Common myeloid progenitor, CD34-positive (primary cell): ENCODE results near the gene GPBAR1. TPM values are rescaled to one million over a fixed set of nuclear protein-coding genes. Genes with fewer than 3 reads are reported as not detected.
A peak's percentile ranks its signal among the peaks of the same experiment; 100 is the strongest.

Experiments used
- CTCF ChIA-PET: fragments of 350-600 bp; sonication (Branson Sonifier 250); formaldehyde crosslinking; loops from one replicate; lab custom pipeline; 2021; ENCODE audit warnings: antibody characterized with exemption; lab: Charles Lee
- POLR2A ChIA-PET: fragments of 350-600 bp; sonication (Branson Sonifier 250); formaldehyde crosslinking; loops from one replicate; lab custom pipeline; 2021; ENCODE audit warnings: antibody characterized with exemption; lab: Charles Lee
- DNase-seq, 3 donors: peaks; one replicate each; pipeline versions ENCODE4 v3.0.0 to v3.0.0-alpha.2; 2013
- H3K27ac ChIP-seq, 2 experiments: 1 replicate in 1 of 2; 2 replicates in 1 of 2; pipeline ENCODE4 v1.7.0; 2013; ENCODE audit warnings: inconsistent platforms in 2 of 2, low read length in 2 of 2, mild to moderate bottlenecking in 2 of 2, low read depth in 1 of 2, moderate library complexity in 1 of 2; ENCODE audit not compliant: severe bottlenecking in 2 of 2, insufficient read depth in 1 of 2, poor library complexity in 1 of 2
- H3K27me3 ChIP-seq, 5 experiments: replicated peaks in 2 of 5; 1 replicate in 3 of 5; 2 replicates in 2 of 5; pipeline versions ENCODE4 v1.6.1 to v1.7.0; 2013; ENCODE audit warnings: low read length in 4 of 5, mild to moderate bottlenecking in 2 of 5, moderate library complexity in 2 of 5, inconsistent platforms in 1 of 5; ENCODE audit not compliant: insufficient read depth in 5 of 5, control insufficient read depth in 4 of 5
- H3K36me3 ChIP-seq, 4 experiments: 1 replicate in 2 of 4; 2 replicates in 2 of 4; pipeline versions ENCODE4 v1.6.1 to v1.7.0; 2013; ENCODE audit warnings: low read length in 3 of 4, control low read depth in 1 of 4, mild to moderate bottlenecking in 1 of 4; ENCODE audit not compliant: control insufficient read depth in 4 of 4, insufficient read depth in 4 of 4
- H3K4me1 ChIP-seq, 4 experiments: 1 replicate in 3 of 4; 2 replicates in 1 of 4; pipeline versions ENCODE4 v1.6.1 to v1.7.1; 2013; ENCODE audit warnings: low read length in 3 of 4, mild to moderate bottlenecking in 3 of 4, control low read depth in 1 of 4, inconsistent platforms in 1 of 4, moderate library complexity in 1 of 4; ENCODE audit not compliant: control insufficient read depth in 4 of 4, insufficient read depth in 4 of 4; ENCODE audit errors: control extremely low read depth in 1 of 4
- H3K4me3 ChIP-seq, 7 experiments: 1 replicate in 4 of 7; 2 replicates in 3 of 7; pipeline versions ENCODE4 v1.5.1 to v1.7.0; 2013; ENCODE audit warnings: mild to moderate bottlenecking in 7 of 7, low read length in 6 of 7, moderate library complexity in 6 of 7, inconsistent platforms in 2 of 7, low read depth in 2 of 7, control low read depth in 1 of 7; ENCODE audit not compliant: insufficient read depth in 4 of 7, control insufficient read depth in 1 of 7; ENCODE audit errors: extremely low read depth in 1 of 7
- H3K9me3 ChIP-seq, 5 experiments: 1 replicate in 4 of 5; 2 replicates in 1 of 5; pipeline versions ENCODE4 v1.6.1 to v1.7.1; 2013; ENCODE audit warnings: low read length in 4 of 5, mild to moderate bottlenecking in 2 of 5, inconsistent platforms in 1 of 5, low read depth in 1 of 5, moderate library complexity in 1 of 5; ENCODE audit not compliant: control insufficient read depth in 4 of 5, insufficient read depth in 2 of 5; ENCODE audit errors: control extremely low read depth in 1 of 5
- WGBS: methylation state at CpG from one replicate; pipeline ENCODE4 v1.1.5; 2013; ENCODE audit not compliant: insufficient coverage; 5-methylcytosine and 5-hydroxymethylcytosine counted together
- polyA plus RNA-seq: library from polyadenylated mRNA; unstranded; fragments of 120-200 nt; gene quantifications from one replicate; pipeline ENCODE4 v1.2.1, GENCODE V29; 2013

The GPBAR1 gene
- 0.20 TPM for polyA plus RNA-seq

DNA sequence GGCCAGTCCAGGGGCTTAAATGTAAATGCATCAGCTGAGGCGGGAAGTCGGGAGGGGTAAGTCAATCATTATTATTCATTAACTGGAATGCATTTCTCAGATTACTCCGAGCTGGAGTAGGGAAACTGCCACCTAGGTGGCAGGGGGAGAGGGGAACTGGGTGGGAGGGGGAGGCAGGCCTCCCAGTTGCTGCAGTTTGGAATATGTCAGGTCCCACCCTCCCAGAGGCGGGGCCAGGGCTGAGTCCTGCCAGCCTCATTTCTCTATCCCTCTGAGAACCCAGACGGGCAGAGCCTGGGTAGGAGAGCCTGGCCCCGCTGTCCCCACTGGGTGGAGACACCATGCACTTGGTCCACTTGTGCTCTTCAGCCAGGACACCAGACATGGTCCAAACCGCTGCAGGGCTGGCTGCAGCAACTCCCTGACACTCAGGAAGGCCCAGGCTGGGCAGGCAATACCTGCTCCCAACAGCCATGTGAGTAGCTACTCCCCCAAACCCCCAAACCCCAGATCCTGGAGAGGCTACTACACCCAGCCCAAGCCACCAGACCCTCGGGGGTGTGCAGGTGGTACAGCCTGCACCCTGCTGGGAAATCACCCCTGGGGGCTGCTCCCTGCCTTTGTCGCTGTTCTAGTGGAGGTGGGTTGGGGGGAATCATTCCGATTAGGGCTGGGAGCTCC is at the start of gene GPBAR1:
Gene GPBAR1 (plus strand): TSS at position 274 of the 681 bp plus-strand sequence. CDS start 1,710 bp downstream, outside the sequence.
- WGBS, result 96% methylated on average over 5 of the region's 10 CpGs
- Histone ChIP-seq H3K4me1 (peaks cover 0 to 17% (median 12%) of the 10 kb centered on the region in 4 experiments), H3K9me3 (no peaks in the 10 kb centered on the region), H3K27me3 (no peaks in the 10 kb centered on the region), H3K27ac (no peak within 1 kb of the TSS), H3K36me3 (peaks cover 3 to 43% (median 23%) of the 10 kb centered on the region in 4 experiments), H3K4me3 (no peak within 1 kb of the TSS)
- ChIA-PET CTCF (interaction anchor here (0.8 to 4.5 kb wide), 6 partner anchors 11 to 133 kb away, joined by 3 to 38 read pairs (median 4); partner anchors contain the start of genes AAMP and PNKD), POLR2A (no interaction called here)
- no peak for DNase-seq

GRCh38 chr2:218214116-218214515 is 46.7 kb upstream of the GPBAR1 start:
- no peak overlapping the region for H3K27ac ChIP-seq
- CTCF ChIA-PET, result no interaction called here
- H3K9me3 ChIP-seq, result peaks cover 1 to 10% (median 3%) of the 10 kb centered on the region in 5 experiments
- POLR2A ChIA-PET, result no interaction called here
- no peak overlapping the region for H3K4me3 ChIP-seq
- no peaks in the 10 kb centered on the region for H3K27me3 ChIP-seq
- H3K36me3 ChIP-seq, result no peaks in the 10 kb centered on the region
- no peak for DNase-seq
- WGBS, result 83% methylated on average over 1 of the region's 1 CpG
- H3K4me1 ChIP-seq, result peaks cover 8 to 22% (median 18%) of the 10 kb centered on the region in 4 experiments

- H3K27me3 ChIP-seq, result no peaks in the 10 kb centered on the region
- H3K4me1 ChIP-seq, result peaks cover 29 to 44% (median 39%) of the 10 kb centered on the region in 4 experiments
- DNase-seq, result no peak
- peak overlapping the region; percentile 88 to 96 for H3K27ac ChIP-seq
- no peaks in the 10 kb centered on the region for H3K9me3 ChIP-seq
- peak overlapping the region; percentile 65 to 99 (median 95) for H3K4me3 ChIP-seq
- 91% methylated on average over 5 of the region's 9 CpGs for WGBS
- ChIA-PET CTCF (interaction anchor here (0.6 to 2.1 kb wide), 7 partner anchors 15 to 76 kb away, joined by 3 to 7 read pairs (median 4); partner anchors contain the start of genes AAMP and PNKD), POLR2A (interaction anchor here (0.6 to 1.7 kb wide), 4 partner anchors 9 to 312 kb away, joined by 3 to 9 read pairs (median 4); no protein-coding TSS in a partner anchor)
- peaks cover 0 to 11% (median 1%) of the 10 kb centered on the region in 4 experiments for H3K36me3 ChIP-seq
Observed at GRCh38 chr2:218216336-218216673, 44.5 kb upstream of the GPBAR1 start.

DNA sequence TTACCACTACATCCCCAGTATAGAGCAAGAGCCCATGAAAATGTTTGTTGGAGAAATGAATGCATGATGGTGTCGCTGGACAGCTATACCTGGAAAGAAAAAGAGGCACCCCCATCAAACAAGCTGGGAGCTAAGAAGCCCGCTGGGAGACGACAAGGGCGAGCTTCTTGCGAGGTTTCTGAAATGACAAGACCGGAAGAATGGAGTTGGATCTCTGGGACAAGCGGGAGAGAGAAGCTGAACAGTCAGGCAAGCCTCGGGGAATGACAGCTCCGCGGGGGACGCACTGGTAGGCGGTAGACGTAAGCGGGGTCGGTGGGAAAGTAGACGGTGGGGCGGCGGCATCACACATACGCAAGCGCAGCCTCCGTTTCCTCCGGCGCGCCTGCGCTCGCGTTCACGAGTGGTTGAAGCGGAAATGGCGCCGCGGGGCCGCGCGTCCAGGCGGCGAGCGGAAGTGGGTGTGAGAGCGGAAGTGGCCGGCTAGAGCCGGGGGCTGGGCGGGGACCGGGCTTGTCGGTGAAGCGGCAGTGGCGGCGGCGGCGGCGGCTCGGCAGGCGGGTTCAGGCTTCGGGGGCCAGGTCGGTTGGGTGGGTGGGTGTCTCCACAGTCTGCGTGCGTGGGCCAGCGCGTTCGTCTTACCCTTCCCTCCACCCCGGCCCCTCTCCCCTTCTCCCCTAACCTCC is 44.0 kb upstream of the GPBAR1 start, which contains the start of gene ARPC2:
Gene ARPC2 (plus strand): TSS at position 516 of the 686 bp plus-strand sequence. CDS start 282 bp downstream, outside the sequence.
- under 1% methylated on average over 28 of the region's 60 CpGs for WGBS
- H3K27ac ChIP-seq, result peak within 1 kb of the TSS; percentile 94 to 96
- no peaks in the 10 kb centered on the region for H3K9me3 ChIP-seq
- H3K4me1 ChIP-seq, result peaks cover 31 to 49% (median 44%) of the 10 kb centered on the region in 4 experiments
- H3K27me3 ChIP-seq, result no peaks in the 10 kb centered on the region
- peaks cover 0 to 11% (median 1%) of the 10 kb centered on the region in 4 experiments for H3K36me3 ChIP-seq
- peak within 1 kb of the TSS; percentile 91 to 99 (median 95) for H3K4me3 ChIP-seq
- POLR2A ChIA-PET, result interaction anchor here (0.6 to 1.7 kb wide), 3 partner anchors 9 to 311 kb away, joined by 3 to 9 read pairs (median 3); no protein-coding TSS in a partner anchor
- CTCF ChIA-PET, result interaction anchor here (0.8 to 2.1 kb wide), 4 partner anchors 30 to 85 kb away, joined by 3 to 6 read pairs (median 3); partner anchors contain the start of genes AAMP and PNKD
- peak; percentile 96 to 98 (median 97) for DNase-seq

DNA sequence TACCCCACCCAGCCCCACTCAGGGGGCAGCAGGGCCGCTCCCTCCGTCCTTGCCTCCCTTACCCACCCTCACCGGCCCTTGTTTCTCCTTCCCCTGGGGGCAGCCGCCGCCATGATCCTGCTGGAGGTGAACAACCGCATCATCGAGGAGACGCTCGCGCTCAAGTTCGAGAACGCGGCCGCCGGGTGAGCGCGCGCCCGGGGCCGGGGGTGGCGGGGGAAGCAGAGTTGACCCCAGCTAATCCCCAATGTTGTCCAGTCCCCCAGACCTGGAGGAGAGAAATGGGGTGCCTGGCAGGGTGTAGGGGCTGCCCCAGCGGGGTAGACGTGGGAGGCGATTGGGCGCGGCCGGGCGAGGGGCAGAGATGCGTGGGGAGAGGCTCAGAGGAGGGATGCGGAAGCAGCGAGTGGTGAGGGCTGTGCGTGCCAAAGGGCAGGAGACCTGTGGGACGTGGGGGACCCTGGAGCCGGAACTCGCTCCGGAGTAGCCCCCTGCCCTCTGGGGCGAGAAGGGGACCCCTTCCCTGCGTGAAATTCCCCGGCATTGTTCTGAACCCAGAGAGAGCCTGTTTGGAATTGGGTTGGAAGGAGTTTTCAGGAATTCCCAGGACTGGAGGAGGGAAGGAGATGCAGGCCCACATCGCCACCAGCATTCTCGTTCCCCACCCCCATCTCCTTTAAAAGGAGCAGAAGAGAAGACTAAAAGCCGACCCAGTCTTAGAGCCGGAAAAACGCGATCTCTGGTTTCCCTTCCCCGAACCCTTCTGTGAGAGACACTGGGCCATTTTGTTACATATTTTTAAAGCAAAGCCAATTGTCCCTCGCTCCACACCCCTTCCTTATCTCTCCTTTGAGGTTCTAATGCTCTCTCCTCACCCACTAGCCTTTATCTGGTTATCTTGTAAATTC is 43.2 kb upstream of the GPBAR1 start:
- Histone ChIP-seq H3K9me3 (no peaks in the 10 kb centered on the region), H3K36me3 (peaks cover 0 to 11% (median 1%) of the 10 kb centered on the region in 4 experiments), H3K4me3 (peak overlapping the region; percentile 91 to 99 (median 95)), H3K4me1 (peaks cover 35 to 56% (median 50%) of the 10 kb centered on the region in 4 experiments), H3K27ac (peak overlapping the region; percentile 94 to 96), H3K27me3 (no peaks in the 10 kb centered on the region)
- peak; percentile 49 to 78 (median 73) for DNase-seq
- ChIA-PET POLR2A (interaction anchor here (1.7 kb wide), 1 partner anchor 12 kb away, joined by 9 read pairs; no protein-coding TSS in a partner anchor), CTCF (interaction anchor here (0.8 to 6.4 kb wide), 3 partner anchors 14 to 84 kb away, joined by 3 to 59 read pairs (median 3); no protein-coding TSS in a partner anchor)
- 0% methylated on average over 36 of the region's 47 CpGs for WGBS
